HG02981 (cell line): ENCODE results near the gene NAA25.
"Not testable (repeated sequence)": the region's sequence is repeated elsewhere in the genome, so short reads cannot be mapped to it uniquely, and the experiment has no call there.

ENCODE experiments used
- ATAC-seq: cut with Tn5 transposase; IDR thresholded peaks from one replicate; pipeline ENCODE4 v1.9.1; 2021; ENCODE audit warnings: mild to moderate bottlenecking, moderate library complexity; ENCODE audit not compliant: unreplicated experiment

NAA25 gene

DNA sequence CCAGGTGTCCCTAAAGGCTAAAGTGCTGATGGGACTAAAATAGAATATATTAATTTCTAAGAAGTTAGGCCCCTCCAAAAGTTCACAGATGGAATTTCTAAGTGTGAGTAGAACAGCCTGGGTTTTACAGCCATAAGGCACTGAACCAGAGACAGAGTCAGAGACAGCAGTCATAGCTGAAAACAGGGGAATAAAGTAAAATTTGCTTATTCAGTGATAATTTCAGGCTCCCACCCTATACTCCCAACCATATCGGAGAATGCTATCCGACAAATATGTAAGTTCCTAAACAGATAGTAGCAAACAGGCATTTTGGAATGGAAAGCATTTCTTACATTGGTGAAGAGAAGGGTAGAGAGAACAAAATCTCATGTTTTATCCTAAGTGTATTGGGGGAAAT lies 45.3 kb downstream of the NAA25 start:
- no peak for ATAC-seq

DNA sequence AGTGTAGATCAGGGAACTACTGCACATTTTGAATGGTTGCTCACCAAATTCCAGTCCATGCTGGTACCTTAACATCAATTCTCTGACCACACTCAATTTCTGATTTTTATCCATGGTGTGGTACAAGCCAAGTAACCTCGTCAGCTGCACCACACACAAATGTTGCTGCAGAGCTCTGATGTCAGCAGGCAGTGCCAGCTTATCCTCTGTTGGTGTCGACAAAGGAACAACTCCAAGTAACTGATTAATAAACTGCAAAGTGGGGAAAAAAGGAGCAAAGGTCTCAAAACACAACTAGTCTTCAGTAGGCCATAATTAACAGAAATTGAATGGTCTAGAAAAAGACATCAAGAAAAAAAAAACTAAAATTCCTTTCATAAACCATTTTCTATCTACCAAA lies 47.4 kb downstream of the NAA25 start:
- no peak for ATAC-seq

DNA sequence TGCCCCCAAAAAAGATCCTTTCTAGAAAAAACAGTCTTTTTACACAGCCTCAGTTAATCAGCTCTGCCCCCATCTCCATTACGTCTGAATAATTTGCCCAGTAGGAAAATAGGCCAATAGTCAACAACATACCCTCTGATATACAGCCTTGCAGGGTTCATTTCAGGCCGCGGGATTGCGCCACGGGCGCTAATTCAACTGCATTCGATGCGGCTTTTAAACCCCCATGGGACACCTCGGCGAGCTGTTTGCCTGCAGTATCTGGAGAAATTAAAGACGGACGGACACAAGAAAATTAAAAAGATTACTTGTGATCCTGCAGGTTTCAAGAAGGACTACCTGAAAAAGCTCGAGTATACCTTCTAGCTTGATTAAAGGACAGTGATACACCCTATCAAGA lies 59.2 kb downstream of the NAA25 start:
- no peak for ATAC-seq

- no peak for ATAC-seq
These were observed 62.6 kb downstream of the NAA25 start for GRCh38 chr12:112046003-112046402.

- not testable (repeated sequence) for ATAC-seq
These were observed 72.0 kb downstream of the NAA25 start for GRCh38 chr12:112036614-112037013.

DNA sequence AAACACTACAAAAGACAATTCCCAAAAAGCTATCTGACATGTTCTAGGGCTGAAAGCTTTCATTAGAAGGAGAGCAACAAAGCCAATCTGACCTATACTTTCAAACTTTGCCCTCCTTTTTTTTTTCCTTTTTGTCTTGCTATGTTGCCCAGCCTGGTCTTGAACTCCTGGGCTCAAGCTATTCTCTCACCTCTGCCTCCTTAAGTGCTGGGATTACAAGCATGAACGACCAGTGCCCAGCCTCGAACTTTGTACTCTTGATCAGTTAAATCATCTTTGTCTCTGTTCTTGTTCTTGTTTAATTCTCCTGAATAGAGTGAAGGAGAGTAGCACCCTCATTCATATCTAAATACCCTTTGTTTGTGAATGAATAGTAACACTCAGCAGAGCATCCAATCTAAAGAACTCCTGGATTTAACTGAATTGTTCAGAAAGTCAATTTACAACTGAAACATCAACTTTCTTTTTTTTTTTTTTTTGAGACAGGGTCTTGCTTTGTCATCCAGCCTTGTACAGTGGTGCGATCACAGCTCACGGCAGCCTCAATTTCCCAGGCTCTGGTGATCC lies 73.3 kb downstream of the NAA25 start:
- ATAC-seq, result no peak

DNA sequence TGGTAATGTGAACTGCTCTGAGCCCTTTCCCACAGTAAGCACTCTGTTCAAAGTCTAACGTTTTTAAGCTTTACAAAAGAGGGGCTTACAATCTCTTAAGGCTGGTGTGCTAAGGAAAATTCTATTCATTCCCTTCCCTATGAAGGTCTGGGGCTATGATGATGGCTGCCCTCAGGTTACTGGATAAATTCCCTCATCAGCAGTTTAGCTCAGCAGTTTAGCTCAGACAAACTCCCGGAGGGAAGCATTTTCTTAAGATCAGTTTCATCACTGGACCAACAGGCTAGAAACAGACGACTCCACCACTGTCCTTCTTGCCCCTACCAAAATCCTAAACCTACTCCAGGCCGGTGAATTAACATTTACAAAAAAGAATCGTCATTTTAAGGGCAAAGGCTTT lies 76.3 kb downstream of the NAA25 start:
- ATAC-seq, result no peak

- ATAC-seq, result no peak
These were observed 77.1 kb downstream of the NAA25 start for GRCh38 chr12:112031472-112031871.

DNA sequence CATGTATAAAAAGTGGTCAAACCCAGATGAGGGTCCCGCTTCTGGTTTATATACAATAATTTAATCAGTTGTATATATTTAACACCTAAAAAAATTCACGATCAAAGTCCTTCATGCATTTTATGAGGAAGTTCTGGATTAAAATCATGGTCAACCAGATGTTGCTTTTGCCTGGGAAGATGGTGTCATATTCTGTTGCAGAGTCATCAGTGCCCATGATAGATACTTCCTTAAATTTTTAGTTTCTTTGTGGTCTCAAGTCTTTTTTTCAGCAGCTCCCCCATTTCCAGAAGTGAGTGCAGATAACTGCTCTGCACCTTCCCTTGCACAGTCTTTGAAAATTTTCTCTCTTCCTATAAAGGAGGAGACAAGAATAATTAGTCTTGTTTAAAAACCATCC lies 79.3 kb downstream of the NAA25 start:
- ATAC-seq, result no peak

DNA sequence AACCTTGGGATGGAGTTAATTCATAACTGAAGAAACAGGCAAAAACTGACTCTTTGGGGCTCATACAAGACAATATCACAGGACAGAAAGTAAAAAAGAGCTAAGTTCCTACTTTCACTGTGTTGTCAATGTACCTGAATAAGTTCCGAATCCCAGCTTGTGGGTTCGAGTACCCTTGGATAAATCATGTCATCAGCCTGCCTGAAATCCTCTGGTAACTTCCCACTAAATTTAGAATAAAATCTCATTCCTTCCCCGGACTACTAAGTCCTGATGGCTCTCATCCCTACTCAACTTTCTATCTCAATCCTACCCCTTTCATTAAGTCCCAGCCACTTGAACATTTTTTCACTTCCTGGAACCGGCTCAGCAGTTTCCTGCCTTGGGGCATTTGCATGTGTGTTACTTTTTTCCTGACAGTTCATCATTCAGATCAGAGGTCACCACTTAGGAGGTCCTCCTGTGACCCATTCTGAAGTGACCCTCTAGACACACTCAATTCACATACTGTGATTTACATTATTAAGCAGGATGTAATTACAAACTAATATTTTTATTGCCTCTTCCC lies 82.7 kb downstream of the NAA25 start:
- no peak for ATAC-seq

DNA sequence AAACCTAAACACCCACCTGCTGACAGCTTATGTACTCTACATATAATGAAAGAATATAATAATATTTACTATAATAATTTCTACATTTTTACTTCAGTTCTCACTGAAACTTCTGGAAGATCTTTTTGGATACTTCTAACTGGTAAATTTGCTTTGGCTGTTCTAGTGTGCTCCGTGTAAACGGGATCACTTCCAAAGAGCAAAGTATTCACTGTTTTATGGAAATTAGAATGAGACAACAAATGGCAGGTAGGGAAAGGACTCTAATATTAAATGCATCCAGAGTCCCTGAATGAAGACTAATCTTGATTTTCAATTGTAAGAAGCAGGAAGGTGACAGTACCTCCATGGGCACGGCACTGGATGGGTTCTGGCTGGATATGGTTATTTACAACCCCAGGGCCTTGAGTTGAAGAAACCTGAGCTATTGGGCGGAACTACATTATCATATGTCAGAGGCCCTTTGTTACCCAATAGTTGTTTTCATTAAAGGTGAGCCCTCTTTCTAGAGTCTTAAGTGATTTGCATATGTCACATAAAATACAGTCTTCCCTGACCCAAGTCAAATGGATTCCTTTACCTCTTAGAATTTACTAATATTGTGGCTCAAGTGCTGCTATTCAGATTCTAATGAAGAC lies 84.7 kb downstream of the NAA25 start:
- ATAC-seq, result no peak

GRCh38 chr12:112022241-112023016 lies 86.2 kb downstream of the NAA25 start:
- no peak for ATAC-seq

GRCh38 chr12:112020947-112021457 lies 87.6 kb downstream of the NAA25 start:
- ATAC-seq, result no peak

DNA sequence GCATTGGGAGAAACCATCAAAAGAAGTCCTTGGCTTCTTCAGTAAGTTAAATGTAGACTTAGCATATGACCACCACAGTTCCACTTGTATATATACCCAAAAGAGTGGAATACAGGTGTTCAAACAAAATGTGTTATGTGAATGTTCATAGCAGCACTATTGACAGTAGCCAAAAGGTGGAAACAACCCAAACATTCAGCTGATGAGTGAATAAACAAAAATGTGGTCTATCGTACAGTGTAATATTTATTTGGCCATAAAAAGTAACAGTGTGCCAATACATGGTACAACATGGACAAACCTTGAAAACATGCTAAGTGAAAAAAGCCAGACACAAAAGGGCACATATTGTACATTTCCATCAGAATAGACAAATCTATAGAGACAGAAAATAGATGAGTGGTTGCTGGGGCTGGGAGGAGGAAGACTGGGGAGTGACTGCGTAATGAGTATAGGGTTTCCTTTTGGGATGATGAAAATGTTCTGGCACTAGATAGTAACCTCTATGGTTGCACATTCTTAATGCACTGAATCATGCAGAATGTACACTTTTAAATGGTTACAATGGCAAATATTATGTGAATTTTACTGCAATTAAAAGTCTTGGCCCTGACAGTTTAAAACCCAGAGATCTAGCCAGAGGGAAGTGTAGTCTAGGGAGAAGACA lies 89.9 kb downstream of the NAA25 start:
- ATAC-seq, result no peak

GRCh38 chr12:112017041-112017440 lies 91.5 kb downstream of the NAA25 start:
- no peak for ATAC-seq

GRCh38 chr12:112015938-112016337 lies 92.6 kb downstream of the NAA25 start:
- no peak for ATAC-seq

DNA sequence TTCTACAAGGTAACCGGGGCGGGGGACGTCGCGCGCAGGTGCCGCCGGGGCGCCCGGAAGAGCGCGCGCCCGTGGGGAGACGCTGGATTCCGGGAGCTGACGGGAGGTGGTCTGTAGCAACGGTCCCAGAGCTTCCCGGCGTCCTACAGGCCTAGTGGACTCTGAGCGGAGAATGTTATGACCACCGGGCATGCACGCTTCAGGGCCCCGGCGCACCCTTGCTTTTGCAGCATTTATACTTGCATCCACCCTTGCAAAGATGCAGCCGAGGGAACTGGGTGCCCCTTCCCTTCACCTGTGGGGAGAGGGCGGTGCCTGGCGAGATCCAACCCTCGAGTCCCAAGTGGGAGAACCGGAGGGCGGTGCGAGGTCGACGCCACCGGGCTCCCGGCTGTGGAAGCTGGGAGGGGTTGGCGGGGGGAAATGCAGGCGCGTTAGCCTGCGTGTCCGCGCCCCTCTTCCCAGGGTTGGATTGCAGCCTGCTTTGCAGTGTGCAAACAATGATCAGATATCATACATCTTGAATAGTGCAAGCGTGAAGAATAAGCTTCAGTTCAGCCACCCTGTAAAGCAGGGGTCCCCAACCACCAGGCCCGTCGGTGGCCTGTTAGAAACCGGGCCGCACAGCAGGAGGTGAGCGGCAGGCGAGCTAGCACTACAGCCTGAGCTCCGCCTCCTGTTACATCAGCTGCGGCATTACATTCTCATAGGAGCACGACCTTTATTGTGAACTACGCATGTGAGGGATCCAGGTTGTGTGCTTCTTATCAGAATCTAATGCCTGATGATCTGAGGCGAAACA lies 94.8 kb downstream of the NAA25 start:
- ATAC-seq, result peak; percentile 30

GRCh38 chr12:112012775-112013600 lies 95.6 kb downstream of the NAA25 start, which contains the start of the genes ERP29 and TMEM116:
TSS of gene ERP29 (plus strand) at chr12:112013426. CDS start at chr12:112013466, 40 bp downstream.
TSS of gene TMEM116 (minus strand) at chr12:112013165. CDS start at chr12:112005270, 7,895 bp downstream.
- ATAC-seq, result peak; percentile 68

GRCh38 chr12:112011685-112012084 lies 96.9 kb downstream of the NAA25 start:
- ATAC-seq, result no peak
